HUES6 (cell line): Measurements from ENCODE around the gene BIK.
"Not testable (repeated sequence)": the region's sequence is repeated elsewhere in the genome, so short reads cannot be mapped to it uniquely, and the experiment has no call there.

Source experiments
- H3K27ac ChIP-seq: 2 replicates; pipeline ENCODE4 v1.7.0; 2013; ENCODE audit warnings: low read depth, mild to moderate bottlenecking, low read length, inconsistent platforms
- H3K27me3 ChIP-seq: 2 replicates; pipeline ENCODE4 v1.6.1; 2013; ENCODE audit warnings: low read length; ENCODE audit not compliant: control insufficient read depth, insufficient read depth
- H3K36me3 ChIP-seq: 2 replicates; pipeline ENCODE4 v1.6.1; 2013; ENCODE audit warnings: low read length; ENCODE audit not compliant: control insufficient read depth, insufficient read depth
- H3K4me1 ChIP-seq: 2 replicates; pipeline ENCODE4 v1.6.1; 2013; ENCODE audit warnings: low read length; ENCODE audit not compliant: control insufficient read depth, insufficient read depth
- H3K4me3 ChIP-seq: 2 replicates; pipeline ENCODE4 v1.5.1; 2013; ENCODE audit warnings: low read depth, low read length
- H3K9ac ChIP-seq: one replicate; pipeline ENCODE4 v1.6.1; 2013; ENCODE audit warnings: mild to moderate bottlenecking, low read length
- H3K9me3 ChIP-seq: 2 replicates; pipeline ENCODE4 v1.6.1; 2013; ENCODE audit warnings: low read depth, low read length; ENCODE audit not compliant: control insufficient read depth, insufficient read depth

The BIK gene

GRCh38 chr22:43104950-43105349 is 5.6 kb upstream of the BIK start:
- H3K9ac ChIP-seq, H3K4me3 ChIP-seq, H3K36me3 ChIP-seq, H3K9me3 ChIP-seq, H3K27ac ChIP-seq: not testable (repeated sequence)
- peaks cover 14% of the 10 kb centered on the region for H3K27me3 ChIP-seq
- peaks cover 10% of the 10 kb centered on the region for H3K4me1 ChIP-seq

DNA sequence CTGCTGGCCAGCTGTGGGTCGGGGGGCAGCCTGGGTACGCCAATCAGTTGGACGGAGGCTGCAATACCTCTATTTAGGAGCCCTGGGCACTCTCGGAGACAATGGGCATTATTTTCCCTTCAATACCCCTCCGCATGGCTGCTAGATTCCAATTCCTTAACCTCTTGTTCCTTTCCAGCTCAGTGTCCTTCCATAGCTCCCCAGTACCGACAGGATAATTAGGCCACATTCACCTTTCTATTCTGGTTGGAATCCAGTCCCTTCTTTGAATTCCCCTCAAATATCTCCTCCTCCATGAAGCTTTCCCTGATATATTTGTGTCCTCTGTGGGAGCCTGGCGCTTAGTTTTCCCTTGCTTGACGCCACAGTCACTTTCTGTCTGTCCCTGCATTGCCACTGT is 4.2 kb upstream of the BIK start:
- Histone ChIP-seq H3K4me3 (no peak overlapping the region), H3K27ac (no peak overlapping the region), H3K27me3 (peaks cover 27% of the 10 kb centered on the region), H3K36me3 (no peaks in the 10 kb centered on the region), H3K4me1 (peaks cover 14% of the 10 kb centered on the region), H3K9ac (no peak overlapping the region), H3K9me3 (no peaks in the 10 kb centered on the region)

GRCh38 chr22:43109511-43109910 is 1.0 kb upstream of the BIK start:
- no peak overlapping the region for H3K27ac ChIP-seq
- H3K27me3 ChIP-seq = peaks cover 57% of the 10 kb centered on the region
- peaks cover 10% of the 10 kb centered on the region for H3K4me1 ChIP-seq
- H3K9ac ChIP-seq = no peak overlapping the region
- H3K4me3 ChIP-seq = peak overlapping the region; percentile 4; the same call in 1 of the 2 replicates
- no peaks in the 10 kb centered on the region for H3K9me3 ChIP-seq
- no peaks in the 10 kb centered on the region for H3K36me3 ChIP-seq

DNA sequence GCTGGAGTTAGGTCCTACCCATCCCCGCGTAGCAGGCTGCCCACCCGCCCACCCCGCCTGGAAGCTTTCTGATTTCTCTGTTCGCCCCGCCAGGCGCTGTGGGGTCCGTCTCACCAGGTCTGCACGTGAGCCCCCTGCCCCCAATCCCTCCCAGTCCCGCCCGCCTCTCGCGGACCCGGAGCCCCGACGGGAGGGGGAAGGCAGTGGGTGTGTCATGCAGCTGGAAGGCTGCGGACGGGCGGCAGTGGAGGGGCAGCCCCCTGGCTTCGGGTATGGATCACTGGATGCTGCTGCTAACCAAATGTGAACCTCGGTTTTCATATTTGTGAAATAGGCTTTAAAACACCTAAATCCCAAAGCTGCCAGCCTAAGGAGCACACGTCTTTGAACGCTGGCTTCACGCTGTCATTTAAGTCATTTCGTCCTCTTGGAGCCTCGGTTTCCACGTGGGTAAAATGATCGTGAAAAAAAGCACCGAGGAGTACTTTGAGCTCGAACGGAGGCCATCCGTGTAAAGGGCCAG is 568 bp upstream of the BIK start:
- no peak overlapping the region for H3K27ac ChIP-seq
- peaks cover 10% of the 10 kb centered on the region for H3K4me1 ChIP-seq
- no peak overlapping the region for H3K9ac ChIP-seq
- H3K4me3 ChIP-seq = peak overlapping the region; percentile 62
- no peaks in the 10 kb centered on the region for H3K9me3 ChIP-seq
- peaks cover 62% of the 10 kb centered on the region for H3K27me3 ChIP-seq
- no peaks in the 10 kb centered on the region for H3K36me3 ChIP-seq

- Histone ChIP-seq H3K27ac (no peak overlapping the region), H3K4me1 (peaks cover 10% of the 10 kb centered on the region), H3K9me3 (no peaks in the 10 kb centered on the region), H3K4me3 (peak overlapping the region; percentile 62), H3K27me3 (peaks cover 65% of the 10 kb centered on the region), H3K36me3 (no peaks in the 10 kb centered on the region), H3K9ac (peak overlapping the region; percentile 17)
Measured at GRCh38 chr22:43110927-43111623, 525 bp downstream of the BIK start.

- Histone ChIP-seq H3K4me1 (peaks cover 17% of the 10 kb centered on the region), H3K9ac (no peak overlapping the region), H3K4me3 (no peak overlapping the region), H3K27ac (no peak overlapping the region), H3K27me3 (peaks cover 63% of the 10 kb centered on the region), H3K36me3 (no peaks in the 10 kb centered on the region), H3K9me3 (no peaks in the 10 kb centered on the region)
Measured at GRCh38 chr22:43113526-43114251, 3.1 kb downstream of the BIK start.

- no peaks in the 10 kb centered on the region for H3K9me3 ChIP-seq
- H3K27ac ChIP-seq = no peak overlapping the region
- H3K36me3 ChIP-seq = no peaks in the 10 kb centered on the region
- no peak overlapping the region for H3K9ac ChIP-seq
- peaks cover 51% of the 10 kb centered on the region for H3K27me3 ChIP-seq
- peaks cover 18% of the 10 kb centered on the region for H3K4me1 ChIP-seq
- no peak overlapping the region for H3K4me3 ChIP-seq
Measured at GRCh38 chr22:43114958-43115357, 4.4 kb downstream of the BIK start.

- H3K36me3 ChIP-seq = no peaks in the 10 kb centered on the region
- H3K9me3 ChIP-seq = no peaks in the 10 kb centered on the region
- H3K4me3 ChIP-seq = no peak overlapping the region
- H3K27ac ChIP-seq = no peak overlapping the region
- no peak overlapping the region for H3K9ac ChIP-seq
- peaks cover 9% of the 10 kb centered on the region for H3K4me1 ChIP-seq
- H3K27me3 ChIP-seq = peaks cover 32% of the 10 kb centered on the region
Measured at GRCh38 chr22:43116932-43117331, 6.4 kb downstream of the BIK start.

DNA sequence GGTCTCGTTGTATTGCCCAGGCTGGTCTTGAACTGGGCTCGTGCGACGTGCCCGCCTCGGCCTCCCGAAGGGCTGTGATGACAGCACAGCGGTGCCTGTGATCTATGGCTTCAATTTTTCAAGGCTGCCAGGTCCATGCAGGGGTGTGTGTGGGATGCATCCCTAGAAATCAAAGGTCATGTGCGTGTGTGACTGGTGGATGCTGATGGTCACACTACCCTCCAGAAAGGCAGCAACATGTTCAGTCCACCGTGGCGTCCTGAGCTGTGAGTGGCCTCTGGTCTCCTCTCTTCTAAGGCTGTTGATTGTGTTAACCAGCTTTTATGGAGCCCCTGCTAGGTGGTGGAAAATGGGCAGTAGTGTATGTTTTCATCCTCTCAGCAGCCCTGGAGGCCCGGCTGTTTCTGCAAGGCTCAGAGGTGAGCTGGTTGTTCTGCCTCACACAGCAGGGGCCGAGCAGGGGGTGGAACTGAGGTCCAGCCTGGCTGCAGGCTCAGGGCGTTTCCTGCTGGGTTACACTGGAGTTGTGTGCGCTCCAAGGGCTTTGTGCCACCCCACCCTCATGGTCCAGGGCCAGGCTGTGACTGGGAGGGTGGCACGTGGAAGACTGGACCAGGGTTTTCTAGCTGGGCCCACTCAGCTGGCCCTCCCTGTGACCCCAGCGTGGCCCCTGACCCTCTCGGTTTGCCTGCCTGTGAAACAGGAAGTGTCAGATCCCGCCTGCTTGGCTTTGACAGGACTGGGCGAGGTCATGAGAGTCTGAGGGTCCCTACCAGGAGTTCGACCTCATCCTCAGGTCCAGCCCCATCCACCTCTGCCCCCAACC is 7.7 kb downstream of the BIK start:
- Histone ChIP-seq H3K4me3 (no peak overlapping the region), H3K4me1 (peaks cover 9% of the 10 kb centered on the region)

GRCh38 chr22:43118953-43119458 is 8.5 kb downstream of the BIK start:
- no peak overlapping the region for H3K4me3 ChIP-seq
- no peaks in the 10 kb centered on the region for H3K36me3 ChIP-seq
- H3K9ac ChIP-seq = no peak overlapping the region

More for the DNA sequence above, 7.7 kb downstream of the BIK start:
- Histone ChIP-seq H3K9ac (no peak overlapping the region), H3K9me3 (no peaks in the 10 kb centered on the region), H3K27me3 (peaks cover 19% of the 10 kb centered on the region), H3K36me3 (no peaks in the 10 kb centered on the region), H3K27ac (no peak overlapping the region)

More at GRCh38 chr22:43118953-43119458, 8.5 kb downstream of the BIK start:
- Histone ChIP-seq H3K27me3 (peaks cover 11% of the 10 kb centered on the region), H3K27ac (no peak overlapping the region), H3K4me1 (peaks cover 9% of the 10 kb centered on the region), H3K9me3 (no peaks in the 10 kb centered on the region)
